ELF-1 (cell line): ENCODE measurements around the gene CHST9.

Experiments used
- DNase-seq: peaks from one replicate; pipeline ENCODE4 v3.0.0-alpha.2; 2016; ENCODE audit warnings: low read depth, low spot score

CHST9 gene

DNA sequence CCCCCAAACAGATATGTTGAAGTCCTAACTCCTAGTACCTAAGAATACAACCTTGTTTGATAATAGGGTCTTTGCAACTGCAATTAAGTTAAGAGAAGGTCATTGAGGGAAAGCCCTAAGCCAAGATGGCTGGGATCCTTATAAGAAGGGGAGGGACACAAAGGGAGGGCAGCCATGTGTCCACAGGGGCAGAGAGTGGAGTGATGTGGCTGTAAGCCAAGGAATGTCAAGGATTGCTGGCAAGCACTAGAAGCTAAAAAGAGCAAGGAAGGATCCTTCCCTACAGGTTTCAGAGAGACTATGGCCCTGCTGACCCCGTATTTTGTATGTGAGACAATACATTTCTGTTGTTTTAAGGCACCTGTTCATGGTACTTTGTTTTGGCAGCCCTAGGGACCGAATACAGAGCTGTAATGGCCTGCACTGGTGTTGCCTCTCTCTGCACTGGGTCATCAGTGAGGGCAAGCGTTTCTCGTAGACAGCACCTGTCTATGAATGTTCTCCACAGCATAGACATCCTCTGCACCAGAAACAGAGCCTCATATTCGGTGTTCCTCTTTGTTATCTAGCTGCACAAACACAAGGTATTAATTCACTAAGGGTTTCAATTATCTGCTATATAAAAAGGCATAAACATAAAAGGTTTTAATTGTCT, 244.2 kb downstream of the CHST9 start:
- DNase-seq = no peak

DNA sequence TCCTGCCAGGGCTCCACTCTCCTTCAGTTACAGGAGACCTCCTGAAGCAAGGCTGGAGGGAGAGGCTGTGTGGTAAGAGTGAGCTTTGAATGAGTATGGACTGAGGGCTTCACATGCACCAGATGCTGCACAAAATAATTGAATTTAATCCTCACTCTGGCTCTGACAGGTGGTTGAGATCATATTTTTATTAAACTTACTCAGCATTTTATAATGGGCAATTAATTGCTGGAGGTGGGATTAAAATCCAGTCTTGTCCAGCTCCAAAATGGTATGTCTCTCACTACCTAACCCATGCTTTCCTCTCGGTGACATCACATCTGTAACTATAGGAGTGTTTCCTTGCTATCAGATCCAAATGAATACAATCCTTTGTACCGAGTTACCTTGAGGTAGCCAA, 253.4 kb downstream of the CHST9 start:
- no peak for DNase-seq

DNA sequence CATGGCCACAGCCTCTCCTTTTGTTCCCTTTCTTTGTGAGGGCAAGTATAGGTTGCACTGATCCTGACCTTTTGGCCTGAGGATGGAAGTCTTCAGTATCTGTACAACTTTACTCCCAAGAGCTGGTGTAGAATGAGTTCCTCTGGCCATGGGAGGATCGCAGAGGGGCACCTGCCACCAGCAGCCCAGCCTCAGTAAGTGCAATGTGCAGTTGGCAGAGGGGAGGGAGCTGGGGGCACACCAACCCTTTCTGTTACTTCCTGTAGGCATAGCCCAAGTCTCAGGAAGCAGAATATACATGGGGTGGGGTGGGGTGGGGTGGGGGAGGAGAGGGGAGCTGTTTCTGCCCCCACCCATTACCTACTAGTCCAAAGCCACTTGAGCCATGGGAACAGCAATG, 254.5 kb downstream of the CHST9 start:
- no peak for DNase-seq

DNA sequence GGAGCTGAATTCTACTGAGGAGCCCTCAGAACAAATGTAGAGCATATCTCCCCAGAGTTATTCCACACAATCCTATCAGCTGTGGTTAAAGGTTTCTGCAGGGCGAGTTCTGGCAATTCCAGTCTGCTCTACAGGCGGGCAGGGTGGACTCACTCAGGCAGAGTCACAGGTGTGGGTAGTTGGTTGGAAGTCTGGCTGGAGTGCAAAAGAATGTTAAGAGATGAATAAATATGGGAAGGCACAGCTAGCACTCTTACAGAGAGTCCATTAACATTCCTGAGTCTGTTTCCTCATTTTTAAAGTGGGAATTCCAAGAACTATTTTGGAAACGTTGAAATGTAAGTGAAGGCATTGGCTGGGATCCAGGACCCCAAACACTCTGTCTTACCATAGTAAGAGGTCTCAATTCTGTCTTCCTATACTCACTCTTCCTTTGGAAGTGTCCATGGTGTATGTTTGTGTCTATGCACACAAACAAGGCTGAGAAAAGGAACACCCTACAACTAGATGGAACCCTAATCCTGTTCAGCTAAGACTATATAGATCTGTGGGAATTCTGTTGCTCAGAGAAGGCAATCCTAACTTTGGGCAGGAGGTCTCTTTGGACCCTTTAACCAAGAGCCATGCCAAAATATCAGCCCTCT, 256.3 kb downstream of the CHST9 start:
- DNase-seq = no peak

DNA sequence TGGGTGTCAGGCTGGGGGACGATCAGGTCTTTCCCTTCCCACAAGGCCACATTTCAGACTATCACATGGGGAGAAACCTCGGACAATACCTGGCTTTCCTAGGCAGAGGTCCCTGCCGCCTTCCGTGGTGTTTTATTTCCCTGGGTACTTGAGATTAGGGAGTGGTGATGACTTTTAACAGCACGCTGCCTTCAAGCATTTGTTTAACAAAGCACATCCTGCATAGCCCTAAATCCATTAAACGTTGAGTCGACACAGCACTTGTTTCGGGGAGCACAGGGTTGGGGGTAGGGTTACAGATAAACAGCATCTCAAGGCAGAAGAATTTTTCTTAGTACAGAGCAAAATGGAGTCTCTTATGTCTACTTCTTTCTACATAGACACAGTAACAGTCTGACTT, 257.3 kb downstream of the CHST9 start:
- DNase-seq = peak; percentile 24

DNA sequence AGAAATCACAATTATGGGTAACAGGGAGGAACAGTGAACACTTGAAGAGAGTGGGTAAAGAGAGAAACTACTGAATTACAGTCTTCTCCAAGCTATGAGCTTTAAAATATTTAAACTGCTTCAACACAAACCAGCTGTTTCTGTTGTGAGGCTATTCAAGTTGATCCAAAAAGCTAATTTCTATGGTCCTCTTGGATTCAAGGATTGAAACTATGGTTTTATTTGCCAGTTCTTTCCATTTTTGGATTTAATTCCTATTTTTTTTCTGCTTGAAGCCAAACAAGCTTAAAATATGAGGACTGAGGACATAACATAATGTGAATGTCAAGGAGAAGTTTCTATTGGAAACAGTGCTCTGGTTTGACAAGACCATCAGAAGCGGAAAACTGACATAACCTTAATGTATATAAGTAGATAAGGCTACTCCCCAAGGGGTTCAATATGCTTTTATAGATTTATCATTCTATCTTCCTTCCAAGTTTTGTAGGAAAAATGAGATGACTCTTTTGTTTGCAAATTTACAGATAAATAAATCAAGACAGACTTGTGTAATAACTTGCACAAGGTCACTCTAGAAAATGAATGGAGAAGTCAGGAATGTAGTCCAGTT, 258.9 kb downstream of the CHST9 start:
- no peak for DNase-seq

DNA sequence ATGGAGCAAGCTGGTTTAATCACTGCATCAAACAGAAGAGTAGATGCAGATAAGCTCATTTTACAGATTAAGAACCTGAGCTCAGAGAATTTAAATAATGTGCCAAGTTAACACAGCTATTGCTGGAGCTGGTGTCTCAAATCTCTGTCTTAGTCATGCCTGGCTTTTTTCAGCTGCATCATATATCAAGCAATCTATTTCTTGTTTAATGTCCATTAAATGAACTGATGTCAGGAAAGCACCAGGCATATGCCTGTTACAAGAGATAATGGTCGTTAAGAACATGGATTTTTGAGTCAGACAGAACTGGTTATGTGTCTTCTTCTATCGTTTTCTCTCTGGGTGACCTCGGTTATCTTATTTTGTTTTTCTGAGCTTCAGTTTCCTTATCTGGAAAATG, 259.8 kb downstream of the CHST9 start:
- no peak for DNase-seq

DNA sequence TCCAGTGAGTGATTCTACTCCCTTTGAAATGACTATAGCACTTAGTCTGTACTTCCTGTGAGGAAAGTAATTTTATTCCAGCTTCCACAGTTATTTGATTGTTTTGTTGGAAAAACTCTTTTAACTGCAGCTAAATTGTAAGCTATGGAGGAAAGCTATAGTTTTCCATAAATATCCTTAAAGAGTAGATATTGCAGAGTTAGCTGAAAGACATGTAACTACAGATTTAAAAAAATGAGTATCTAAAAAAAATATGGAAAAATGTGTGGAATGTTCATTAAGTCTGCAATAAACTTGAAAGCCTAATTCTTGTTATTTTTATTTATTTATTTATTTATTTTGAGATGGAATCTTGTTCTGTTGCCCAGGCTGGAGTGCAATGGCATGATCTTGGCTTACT, 262.8 kb downstream of the CHST9 start:
- no peak for DNase-seq

DNA sequence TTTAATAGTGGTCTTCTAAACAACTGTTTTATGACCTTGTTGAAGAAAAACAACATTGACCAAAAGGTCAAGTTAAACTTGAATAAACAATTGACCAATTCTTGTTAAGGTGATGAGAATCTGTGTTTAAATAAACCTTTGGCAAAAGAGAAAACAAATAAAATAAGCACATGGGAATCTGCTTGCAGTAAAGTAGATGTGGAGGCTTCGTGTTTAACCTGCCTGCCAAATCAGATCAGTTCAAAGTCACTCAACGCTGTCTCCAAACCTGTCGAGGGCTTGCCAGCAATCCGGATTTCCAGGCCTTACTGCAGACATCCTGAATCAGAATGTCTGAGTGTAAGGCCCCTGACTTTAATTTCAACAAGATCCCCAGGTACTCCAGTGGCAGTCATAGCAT, 264.5 kb downstream of the CHST9 start:
- DNase-seq = no peak

DNA sequence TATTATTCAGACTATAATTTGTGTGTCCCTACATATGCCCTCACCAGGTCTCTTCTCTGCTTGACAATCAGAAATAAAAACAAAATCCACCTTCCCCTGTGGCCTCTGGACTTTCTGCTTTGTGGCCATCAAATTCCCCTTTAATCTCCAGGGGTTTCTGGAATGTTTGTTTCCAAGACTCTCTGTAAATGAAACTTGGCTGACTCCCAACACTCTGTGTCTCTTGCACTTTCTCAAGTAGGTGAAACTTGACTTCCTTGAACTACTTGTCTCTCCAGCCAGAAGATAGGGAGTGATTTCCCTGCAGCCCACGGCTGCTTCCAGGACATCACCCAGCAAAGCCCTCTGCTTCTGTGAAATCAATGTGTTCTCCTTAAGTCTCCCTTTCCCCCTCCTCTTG, 265.5 kb downstream of the CHST9 start:
- DNase-seq = no peak

DNA sequence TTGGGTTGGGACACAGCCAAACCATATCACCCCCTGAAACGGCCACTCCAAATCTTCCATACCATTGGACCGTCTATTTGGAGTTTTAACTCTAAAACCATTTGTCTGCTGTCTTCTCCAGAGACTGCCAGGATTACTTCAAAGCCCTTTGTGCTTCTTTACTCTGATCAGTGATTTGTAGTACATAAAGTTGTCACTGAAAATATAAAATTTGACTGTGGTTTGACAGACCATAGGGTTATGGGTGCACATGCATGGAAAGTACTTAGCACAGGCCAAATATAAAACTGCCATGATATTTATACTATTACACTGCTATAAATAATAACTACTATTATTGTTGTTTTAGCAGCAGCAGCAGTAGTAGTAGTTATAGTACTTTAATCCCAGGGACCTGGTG, 265.9 kb downstream of the CHST9 start:
- no peak for DNase-seq

DNA sequence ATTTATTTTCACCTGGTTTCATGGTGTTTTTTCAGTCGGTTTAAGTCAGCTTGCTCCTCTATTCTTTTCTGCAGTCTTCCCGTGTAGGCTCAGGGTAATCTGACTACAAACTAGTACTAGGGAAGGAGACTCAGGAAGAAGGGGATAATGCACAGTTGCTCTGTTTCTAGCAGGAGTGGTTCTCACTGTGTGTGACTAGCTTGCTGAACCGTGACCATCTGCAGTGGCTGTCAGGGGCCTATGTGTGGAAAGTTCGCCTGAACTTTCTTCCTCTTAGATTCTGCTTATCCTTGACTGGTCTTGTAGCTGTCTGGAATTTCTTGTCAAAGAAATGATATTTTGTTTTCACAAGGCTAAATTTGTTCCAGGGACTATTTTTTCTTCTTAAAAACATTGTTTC, 273.3 kb downstream of the CHST9 start:
- no peak for DNase-seq

DNA sequence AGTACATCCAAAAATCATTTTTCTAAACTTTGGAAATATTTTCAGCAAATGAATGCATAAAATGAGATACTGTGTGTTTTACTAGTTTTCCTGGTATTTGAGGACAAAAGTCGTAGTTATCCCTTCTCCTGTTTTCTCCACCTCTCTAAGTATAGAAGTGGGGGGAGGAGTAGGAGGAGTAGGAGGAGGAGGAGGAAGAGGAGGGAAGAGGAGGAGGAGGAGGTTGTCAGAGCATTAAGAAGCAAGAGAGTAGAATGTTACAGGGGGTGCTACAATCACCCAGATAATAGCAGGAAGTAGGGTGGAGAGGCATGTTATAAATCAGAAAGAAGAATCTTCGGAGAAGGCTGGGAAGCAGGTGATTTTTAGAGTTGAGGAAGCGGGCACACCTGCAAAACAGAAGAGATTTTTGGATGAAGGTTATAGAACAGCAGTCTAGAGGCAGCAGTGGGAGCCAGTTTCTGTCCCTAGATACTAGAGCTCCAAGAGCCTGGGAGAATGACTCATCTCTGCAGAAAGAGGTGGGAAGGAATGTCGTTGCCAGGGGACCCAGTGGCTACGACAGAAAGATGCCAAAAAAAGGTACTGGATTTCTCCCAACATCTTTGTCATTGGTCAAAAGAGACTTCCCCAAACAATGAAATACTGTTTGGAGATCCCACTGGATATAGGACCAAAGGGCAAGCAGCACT, 275.4 kb downstream of the CHST9 start:
- DNase-seq = no peak

DNA sequence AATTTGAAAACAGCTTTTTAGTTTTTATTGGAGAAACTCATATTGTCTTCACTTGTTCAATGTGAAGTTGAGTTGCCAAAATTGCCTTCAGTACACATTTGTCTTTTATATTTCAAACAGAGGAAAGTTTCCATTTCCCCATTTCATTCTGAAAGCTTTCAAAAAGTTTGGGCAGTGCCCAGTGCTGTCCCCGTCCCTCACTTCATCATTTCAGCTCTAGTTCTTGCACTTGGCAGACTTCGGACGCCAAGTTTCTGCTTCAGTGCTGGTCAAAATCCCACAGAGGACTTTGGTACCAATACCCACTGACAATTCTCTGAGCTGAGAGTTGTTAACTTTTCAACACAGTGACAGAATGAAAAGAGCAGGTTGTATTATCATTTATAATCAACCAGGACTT, 276.2 kb downstream of the CHST9 start:
- DNase-seq = no peak

DNA sequence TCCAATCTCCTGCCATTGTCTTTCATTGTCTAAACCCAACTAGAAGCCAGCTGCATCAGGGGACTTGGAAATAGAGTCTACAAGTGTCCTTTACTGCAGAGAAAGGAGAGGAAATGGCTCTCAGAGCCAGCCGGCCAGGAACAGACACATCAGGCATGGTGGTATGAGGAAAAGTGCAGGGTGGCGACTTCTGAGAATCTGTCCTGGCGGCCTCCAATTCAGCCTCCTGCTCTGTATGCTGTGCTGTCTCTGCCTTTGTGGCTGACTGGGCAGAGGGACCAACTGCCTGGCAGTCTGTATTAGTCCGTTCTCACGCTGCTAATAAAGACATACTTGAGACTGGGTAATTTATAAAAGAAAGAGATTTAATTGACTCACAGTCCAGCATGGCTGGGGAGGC, 282.8 kb downstream of the CHST9 start:
- DNase-seq = no peak

DNA sequence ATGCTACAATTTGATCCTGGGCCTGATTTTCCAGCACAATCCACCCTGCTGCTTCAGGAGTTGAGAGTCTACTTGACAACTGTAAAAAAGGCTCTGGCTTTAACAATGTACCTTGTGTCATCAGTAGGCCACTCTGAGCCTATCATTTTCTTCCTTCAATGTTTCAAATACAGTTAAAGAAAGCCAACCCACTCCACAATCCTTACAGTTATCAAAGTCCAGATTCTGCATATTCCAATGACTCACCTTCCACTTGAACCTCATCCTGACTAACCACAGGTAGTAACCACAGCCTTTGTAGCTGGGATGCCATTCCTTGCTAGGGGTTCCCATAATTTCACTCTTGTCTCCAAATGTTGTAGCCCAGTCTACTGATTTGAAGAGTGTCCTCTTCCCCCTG, 284.1 kb downstream of the CHST9 start:
- DNase-seq = no peak

DNA sequence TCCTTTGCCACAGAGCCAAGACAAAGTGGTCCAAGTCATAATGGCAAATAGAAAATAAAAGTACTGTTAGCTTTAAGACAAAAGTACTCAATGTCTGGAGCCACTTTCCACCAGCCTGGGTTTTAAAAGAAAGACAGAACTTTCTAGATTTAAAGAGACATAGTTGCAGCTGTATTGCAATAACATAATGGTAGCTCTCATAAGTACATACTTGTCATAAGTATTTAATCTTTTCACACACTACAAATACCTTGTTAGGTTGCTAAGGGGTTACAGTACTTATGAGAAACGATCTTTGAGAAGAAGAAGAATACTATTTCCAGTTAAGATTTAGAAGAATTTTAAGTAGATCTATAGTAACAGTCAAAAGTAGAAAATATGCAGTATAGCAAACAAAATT, 290.7 kb downstream of the CHST9 start:
- no peak for DNase-seq

DNA sequence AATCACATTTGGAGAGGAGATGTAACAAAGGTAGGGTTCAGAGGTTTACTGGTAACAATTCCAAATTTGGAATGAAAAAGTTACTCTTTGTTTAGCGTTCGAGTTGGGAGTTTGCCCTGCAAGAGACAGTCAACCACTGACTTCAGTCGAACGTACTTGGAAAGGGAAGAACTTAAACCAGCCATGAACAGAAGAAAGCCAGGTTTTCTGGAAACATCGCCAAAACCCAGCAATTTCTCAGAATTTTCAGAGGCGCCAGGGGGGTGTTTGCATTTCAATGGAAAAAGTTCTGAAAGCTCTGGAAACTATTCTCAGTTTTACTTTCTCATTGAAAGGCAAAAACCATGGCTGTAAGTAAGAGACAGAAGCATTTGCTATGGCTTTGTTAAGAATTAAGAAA, 291.1 kb downstream of the CHST9 start:
- no peak for DNase-seq

DNA sequence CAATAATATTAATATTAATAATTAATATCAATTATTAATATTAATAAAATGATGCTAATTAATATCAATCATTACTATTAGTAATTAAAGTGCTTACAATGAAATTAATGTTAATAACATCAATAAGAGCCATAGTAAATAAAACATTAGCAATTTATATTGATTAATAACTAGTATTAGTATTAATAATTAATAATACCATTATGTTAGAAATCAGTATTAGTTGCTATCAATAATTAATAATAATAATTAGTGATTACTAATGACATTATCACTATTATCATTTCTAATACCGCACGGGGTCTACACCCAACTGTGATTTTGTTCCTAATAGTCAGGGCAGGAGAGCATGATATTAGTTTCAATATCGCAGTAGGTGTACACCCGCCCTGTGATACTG, 296.8 kb downstream of the CHST9 start:
- DNase-seq = no peak

DNA sequence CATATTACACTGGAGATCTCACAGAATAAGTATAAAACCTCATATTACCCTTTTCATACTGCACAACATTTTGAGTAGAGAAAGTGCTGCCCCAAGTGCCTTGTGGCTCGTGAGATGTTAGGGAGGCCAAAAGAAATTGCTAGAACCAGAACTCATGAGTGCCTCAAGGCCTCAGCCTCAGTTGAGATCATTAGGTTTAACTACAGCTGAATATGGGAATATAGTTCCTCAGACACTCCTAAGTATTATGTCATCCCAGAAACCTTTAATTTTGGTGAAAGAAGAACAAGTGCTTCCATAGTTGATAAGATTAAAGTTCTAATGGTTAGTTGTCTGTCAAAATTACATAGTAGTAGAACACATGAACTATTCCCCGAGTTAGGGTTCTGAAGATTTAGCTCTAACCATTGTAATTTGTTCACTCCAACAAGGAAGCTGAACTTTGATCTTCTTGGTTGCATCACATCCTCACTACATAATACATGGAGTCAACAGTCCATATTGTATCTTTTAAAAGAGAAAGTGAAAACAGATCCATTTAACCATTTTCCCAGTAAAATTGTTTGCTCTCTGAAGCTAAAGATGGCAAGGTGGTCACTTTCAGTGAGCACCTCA, 310.0 kb downstream of the CHST9 start:
- DNase-seq = no peak

DNA sequence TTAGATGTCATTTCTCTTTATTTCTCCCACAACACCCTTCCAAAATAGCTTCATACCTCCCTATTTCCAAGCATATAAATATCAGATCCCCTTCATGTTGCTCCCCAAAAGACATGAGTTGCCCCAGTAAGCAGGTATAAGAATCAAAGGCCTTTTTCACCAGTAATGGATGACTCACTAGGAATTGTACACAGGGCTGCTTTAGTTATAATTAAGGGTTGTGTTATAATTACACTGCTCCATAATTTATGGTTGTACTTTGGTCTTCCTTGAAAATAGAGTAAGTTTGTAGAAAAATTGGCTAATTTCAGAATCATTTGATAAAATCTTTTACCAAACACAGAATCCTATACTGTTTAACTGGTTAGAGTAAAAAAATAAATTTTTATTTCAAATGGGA, 310.8 kb downstream of the CHST9 start:
- DNase-seq = no peak

DNA sequence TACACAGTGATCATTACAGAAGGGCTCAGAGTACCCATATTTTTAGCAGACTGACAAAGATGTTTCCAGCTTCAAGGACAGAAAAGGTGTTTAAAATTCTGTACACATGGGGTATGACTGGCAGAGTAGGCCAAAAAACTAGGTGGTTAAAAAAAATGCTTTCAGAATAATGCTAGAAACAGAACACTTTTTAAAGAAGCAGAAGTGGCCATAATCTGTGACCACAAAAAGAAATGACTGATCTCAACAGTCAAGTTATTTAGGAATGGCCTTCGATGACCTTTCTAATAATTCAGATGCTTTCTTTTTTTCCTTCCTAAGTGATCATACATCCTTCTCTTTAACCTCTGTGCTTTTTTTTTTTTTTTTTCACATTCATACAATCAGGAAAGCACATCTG, 315.5 kb downstream of the CHST9 start:
- no peak for DNase-seq
